ENCODE measurements around the gene ASRGL1. TPM values are rescaled to one million over a fixed set of nuclear protein-coding genes. Genes with fewer than 3 reads are reported as not detected.

The ASRGL1 gene
- total RNA-seq, 1 donor: 1.3 TPM

DNA sequence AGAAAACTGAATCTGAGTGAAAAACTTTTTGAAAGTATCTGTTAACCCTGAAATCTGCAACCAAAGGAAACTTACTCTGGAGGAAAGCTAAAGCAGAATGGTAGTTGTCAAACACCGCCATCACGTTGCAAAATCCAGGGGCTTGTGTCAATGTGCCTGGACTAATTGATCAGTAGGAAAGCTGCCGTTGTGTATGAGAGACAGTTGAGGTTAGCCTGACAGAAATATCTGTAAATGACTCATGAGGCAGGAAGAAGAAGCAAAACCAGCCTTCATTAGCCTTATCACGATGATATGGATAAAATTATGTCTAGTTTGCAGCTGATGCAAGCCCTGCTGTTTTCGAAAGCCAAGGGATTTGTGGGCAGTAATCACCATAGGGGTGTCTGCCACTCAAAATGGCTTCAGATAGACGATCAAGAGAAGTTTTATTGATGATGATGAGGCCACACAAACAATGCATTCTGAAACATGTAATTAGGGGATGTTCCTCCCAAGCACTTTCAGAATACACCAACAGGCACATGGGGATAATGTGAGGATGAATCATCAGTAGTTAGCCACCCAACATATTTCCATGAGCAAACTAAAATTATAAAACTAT is 90.5 kb downstream of the ASRGL1 start:
- H3K4me3 ChIP-seq (ENCODE audit: low read depth, low read length): no peak overlapping the region
- peak; percentile 83 for DNase-seq (ENCODE audit: low read depth)
- TF ChIP-seq, protein P1, sequence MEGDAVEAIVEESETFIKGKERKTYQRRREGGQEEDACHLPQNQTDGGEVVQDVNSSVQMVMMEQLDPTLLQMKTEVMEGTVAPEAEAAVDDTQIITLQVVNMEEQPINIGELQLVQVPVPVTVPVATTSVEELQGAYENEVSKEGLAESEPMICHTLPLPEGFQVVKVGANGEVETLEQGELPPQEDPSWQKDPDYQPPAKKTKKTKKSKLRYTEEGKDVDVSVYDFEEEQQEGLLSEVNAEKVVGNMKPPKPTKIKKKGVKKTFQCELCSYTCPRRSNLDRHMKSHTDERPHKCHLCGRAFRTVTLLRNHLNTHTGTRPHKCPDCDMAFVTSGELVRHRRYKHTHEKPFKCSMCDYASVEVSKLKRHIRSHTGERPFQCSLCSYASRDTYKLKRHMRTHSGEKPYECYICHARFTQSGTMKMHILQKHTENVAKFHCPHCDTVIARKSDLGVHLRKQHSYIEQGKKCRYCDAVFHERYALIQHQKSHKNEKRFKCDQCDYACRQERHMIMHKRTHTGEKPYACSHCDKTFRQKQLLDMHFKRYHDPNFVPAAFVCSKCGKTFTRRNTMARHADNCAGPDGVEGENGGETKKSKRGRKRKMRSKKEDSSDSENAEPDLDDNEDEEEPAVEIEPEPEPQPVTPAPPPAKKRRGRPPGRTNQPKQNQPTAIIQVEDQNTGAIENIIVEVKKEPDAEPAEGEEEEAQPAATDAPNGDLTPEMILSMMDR (IDR thresholded peaks at IDR 0.05; ENCODE audit: insufficient read depth, low read depth, low read length): no peak

DNA sequence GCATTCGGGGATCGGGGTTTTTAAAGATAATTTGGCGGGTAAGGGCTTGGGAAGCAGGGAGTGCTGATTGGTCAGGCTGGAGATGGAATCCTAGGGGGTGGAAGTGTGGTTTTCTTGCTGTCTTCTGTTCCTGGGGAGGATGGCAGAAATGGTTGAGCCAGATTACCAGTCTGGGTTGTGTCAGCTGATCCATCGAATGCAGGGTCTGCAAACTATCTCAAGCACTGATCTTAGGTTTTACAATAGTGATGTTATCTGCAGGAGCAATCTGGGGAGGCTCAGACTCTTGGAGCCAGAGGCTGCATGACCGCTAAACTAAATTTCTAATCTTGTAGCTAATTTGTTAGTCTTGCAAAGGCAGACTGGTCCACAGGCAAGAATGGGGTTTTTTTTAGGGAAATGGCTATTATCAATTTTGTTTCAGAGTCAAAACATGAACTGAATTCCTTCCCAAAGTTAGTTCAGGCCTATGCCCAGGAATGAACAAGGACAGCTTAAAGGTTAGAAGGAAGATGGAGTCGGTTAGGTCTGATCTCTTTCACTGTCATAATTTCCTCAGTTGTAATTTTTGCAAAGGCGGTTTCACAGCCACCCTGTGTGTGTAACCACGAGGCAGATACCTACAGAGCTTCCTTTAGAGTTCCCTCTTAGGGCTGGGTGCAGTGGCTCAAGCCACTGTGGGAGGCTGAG is 91.8 kb downstream of the ASRGL1 start:
- no peak overlapping the region for H3K4me3 ChIP-seq (ENCODE audit: low read depth, low read length)
- TF ChIP-seq, protein P1 (IDR thresholded peaks at IDR 0.05; ENCODE audit: insufficient read depth, low read depth, low read length): no peak
- peak; percentile 51 for DNase-seq (ENCODE audit: low read depth)

DNA sequence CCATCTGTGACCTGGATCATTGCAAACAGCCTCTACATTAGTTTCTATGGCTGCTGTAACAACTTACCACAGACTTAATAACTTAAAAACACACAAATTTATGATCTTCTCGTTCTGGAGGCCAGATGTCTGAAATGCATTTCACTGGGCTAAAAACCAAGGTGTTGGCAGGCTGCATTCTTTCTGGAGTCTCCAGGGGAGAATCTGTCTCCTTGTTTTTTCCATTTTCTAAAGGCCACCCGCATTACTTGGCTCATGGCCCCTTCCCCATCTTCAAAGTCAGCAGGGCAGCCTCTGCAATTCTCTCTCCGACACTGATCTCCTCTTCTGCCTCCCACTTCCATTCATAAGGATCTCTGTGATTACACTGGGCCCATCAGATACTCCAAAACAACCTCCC is 93.2 kb downstream of the ASRGL1 start:
- no peak overlapping the region for H3K4me3 ChIP-seq (ENCODE audit: low read depth, low read length)
- DNase-seq (ENCODE audit: low read depth): peak; percentile 57
- TF ChIP-seq, protein P1 (IDR thresholded peaks at IDR 0.05; ENCODE audit: insufficient read depth, low read depth, low read length): no peak

DNA sequence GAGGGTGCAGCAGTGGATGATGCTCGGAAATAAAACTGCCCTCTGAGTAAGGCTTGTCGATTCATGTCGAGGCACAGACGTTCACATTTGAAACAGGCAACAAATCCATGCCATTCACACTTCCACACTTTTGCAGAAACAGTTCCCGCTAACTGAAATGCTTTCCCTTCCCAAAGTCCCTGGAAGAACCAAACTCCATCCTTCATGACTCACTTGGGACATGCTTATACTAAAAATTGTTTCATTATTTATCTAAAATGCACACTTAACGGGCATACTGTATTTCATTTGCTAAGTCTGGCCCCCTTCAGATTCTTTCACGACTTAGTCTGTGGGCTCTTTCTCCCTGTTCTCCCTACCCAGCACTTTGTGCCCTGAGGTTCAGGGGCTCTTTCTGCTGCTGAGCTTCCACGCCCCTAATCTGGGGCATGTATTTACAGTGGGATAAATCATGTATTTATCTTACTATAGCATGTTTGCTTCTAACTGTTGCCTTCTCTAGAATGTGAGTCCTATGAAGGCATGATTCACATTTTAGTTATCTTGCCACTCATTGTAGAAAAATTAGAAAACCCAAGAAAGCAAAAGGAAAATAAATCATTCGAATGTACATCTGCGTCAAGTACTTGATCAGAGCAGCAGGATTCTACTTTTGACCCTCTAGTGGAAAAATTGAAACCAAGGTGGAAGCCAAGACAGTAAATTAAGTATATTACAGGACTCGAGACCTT is 94.1 kb downstream of the ASRGL1 start:
- no peak overlapping the region for H3K4me3 ChIP-seq (ENCODE audit: low read depth, low read length)
- TF ChIP-seq, protein P1 (IDR thresholded peaks at IDR 0.05; ENCODE audit: insufficient read depth, low read depth, low read length): no peak
- peak; percentile 86 for DNase-seq (ENCODE audit: low read depth)

DNA sequence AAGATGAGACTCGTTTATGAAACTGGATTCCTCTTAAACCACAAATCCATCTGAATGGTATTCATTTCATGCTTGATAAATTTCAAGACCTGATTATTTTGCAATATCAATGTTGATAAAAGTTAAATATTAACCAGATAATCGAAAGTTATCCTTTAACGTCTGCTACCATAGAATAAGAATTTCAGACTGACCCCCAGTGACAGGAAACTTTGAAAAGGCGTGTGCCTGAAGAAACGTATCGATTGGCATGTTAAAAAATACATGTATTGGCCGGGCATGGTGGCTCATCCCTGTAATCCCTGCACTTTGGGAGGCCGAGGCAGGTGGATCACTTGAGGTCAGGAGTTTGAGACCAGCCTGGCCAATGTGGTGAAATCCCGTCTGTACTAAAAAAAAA is 95.4 kb downstream of the ASRGL1 start:
- TF ChIP-seq, protein P1 (IDR thresholded peaks at IDR 0.05; ENCODE audit: insufficient read depth, low read depth, low read length): no peak
- H3K4me3 ChIP-seq (ENCODE audit: low read depth, low read length): no peak overlapping the region
- no peak for DNase-seq (ENCODE audit: low read depth)

DNA sequence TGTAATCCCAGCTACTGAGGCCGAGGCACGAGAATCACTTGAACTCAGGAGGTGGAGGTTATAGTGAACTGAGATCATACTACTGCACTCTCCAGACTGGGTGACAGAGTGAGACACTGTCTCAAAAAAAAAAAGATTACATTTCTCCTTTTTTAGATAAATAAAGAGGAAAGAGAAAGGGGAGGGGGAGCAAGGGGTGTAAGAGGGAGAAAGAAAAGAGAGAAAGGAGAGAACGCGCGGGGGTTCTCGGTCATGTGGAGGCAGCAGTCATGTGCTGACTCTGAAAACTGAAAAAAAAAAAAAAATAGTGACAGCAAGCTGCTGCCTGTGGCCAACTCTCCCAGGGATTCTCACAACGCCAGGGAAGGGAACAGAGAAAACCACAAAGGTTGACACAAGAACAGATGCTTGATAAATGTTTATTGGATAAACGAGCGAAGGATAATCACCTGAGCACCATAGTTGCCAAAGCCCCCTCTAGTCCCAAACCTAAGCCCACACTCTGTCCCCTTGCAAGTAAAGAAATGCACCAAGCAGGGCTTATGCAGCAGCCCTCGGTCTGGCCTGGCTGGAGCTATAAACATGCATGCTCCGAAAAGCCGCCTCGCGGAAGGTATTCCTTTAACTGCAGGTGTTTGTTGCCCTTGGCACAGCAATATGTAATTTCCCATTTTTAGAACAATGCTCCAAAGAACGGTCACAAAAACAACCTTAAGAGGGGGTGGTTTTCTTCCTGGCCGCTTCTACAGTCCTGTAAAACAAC is 96.1 kb downstream of the ASRGL1 start:
- H3K4me3 ChIP-seq (ENCODE audit: low read depth, low read length): no peak overlapping the region
- DNase-seq (ENCODE audit: low read depth): peak; percentile 35
- TF ChIP-seq, protein P1 (IDR thresholded peaks at IDR 0.05; ENCODE audit: insufficient read depth, low read depth, low read length): no peak
